Panc1 (cell line): ENCODE results near the gene LENG8. TPM values are rescaled to one million over a fixed set of nuclear protein-coding genes. Genes with fewer than 3 reads are reported as not detected.

Experiments used
- ATAC-seq: fragments of 200-7000 bp; cut with Tn5 transposase; 2 replicates; pipeline ENCODE4 v1.9.1; 2020; ENCODE audit warnings: mild to moderate bottlenecking, moderate library complexity
- BruUV-seq: library from RNA; stranded (reverse); fragments of 400-500 nt; replicated peaks from 2 replicates; lab custom pipeline; 2021; lab: Mats Ljungman, UMichigan
- CTCF ChIA-PET: fragments of 300-600 bp; sonication (Branson Sonifier 250); formaldehyde crosslinking; loops from one replicate; lab custom pipeline; 2022; ENCODE audit warnings: antibody characterized with exemption; lab: Charles Lee
- POLR2A ChIA-PET: fragments of 300-600 bp; sonication (Branson Sonifier 250); formaldehyde crosslinking; loops from one replicate; lab custom pipeline; 2022; ENCODE audit warnings: antibody characterized with exemption; lab: Charles Lee
- DNase-seq: peaks from one replicate; pipeline ENCODE4 v3.0.0-alpha.2; 2010; ENCODE audit warnings: low read depth, low spot score
- H3K27ac ChIP-seq: 2 replicates; pipeline ENCODE4 v1.5.1; 2011; ENCODE audit warnings: mild to moderate bottlenecking, low read length, inconsistent platforms
- H3K27me3 ChIP-seq: fragments of 200-500 bp; sonication (Bioruptor generic); 2 replicates; pipeline ENCODE4 v1.6.0; 2014; ENCODE audit warnings: low read length, inconsistent platforms; ENCODE audit not compliant: control insufficient read depth, insufficient read depth
- H3K36me3 ChIP-seq: fragments of 200-500 bp; sonication (Bioruptor generic); 2 replicates; pipeline ENCODE4 v1.5.1; 2014; ENCODE audit warnings: inconsistent platforms, mild to moderate bottlenecking, low read length, moderate library complexity; ENCODE audit not compliant: control insufficient read depth, insufficient read depth
- H3K4me1 ChIP-seq: 2 replicates; pipeline ENCODE4 v1.5.1; 2011; ENCODE audit warnings: inconsistent platforms, mild to moderate bottlenecking, low read length, moderate library complexity; ENCODE audit not compliant: control insufficient read depth, insufficient read depth
- H3K4me3 ChIP-seq, 2 experiments: 2 replicates each; pipeline ENCODE4 v1.5.1; 2011 to 2012; ENCODE audit warnings: low read depth in 2 of 2, low read length in 2 of 2, mild to moderate bottlenecking in 2 of 2, inconsistent platforms in 1 of 2, moderate library complexity in 1 of 2
- H3K9me3 ChIP-seq: fragments of 200-500 bp; sonication (Bioruptor generic); 2 replicates; pipeline ENCODE4 v1.5.1; 2014; ENCODE audit warnings: low read depth, mild to moderate bottlenecking, inconsistent platforms, low read length, moderate library complexity; ENCODE audit not compliant: control insufficient read depth, insufficient read depth
- CTCF ChIP-seq: fragments of 450-650 bp; IDR thresholded peaks from 2 replicates; pipeline ENCODE4 v1.5.1; 2017; ENCODE audit warnings: mild to moderate bottlenecking
- POLR2AphosphoS5 ChIP-seq: IDR thresholded peaks from 2 replicates; pipeline ENCODE4 v1.6.1; 2012; ENCODE audit warnings: mild to moderate bottlenecking, low read depth, low read length, moderate library complexity
- REST ChIP-seq, 2 experiments: IDR thresholded peaks; 2 replicates each; pipeline ENCODE4 v1.6.1; 2011 to 2012; ENCODE audit warnings: low read depth in 2 of 2, control low read depth in 1 of 2, low read length in 1 of 2, mild to moderate bottlenecking in 1 of 2, moderate library complexity in 1 of 2; ENCODE audit not compliant: insufficient read depth in 1 of 2
- SIN3A ChIP-seq: IDR thresholded peaks from 2 replicates; pipeline ENCODE4 v1.6.1; 2012; ENCODE audit warnings: low read depth, mild to moderate bottlenecking, low read length, moderate library complexity, borderline replicate concordance; ENCODE audit not compliant: insufficient read depth
- TCF7L2 ChIP-seq: IDR thresholded peaks from 2 replicates; pipeline ENCODE4 v1.6.1; 2011; ENCODE audit warnings: mild to moderate bottlenecking, low read depth, low read length, inconsistent platforms
- in situ Hi-C: cut with HindIII; loops from 2 replicates; pipeline ENCODE4 v1.10.0; 2016; ENCODE audit warnings: low sequenced_read_pairs, low pct_unique_long_range_greater_than_20kb
- intact Hi-C: fragments of 100-400 bp; cut with micrococcal nuclease; formaldehyde crosslinking; loops from one replicate; pipeline ENCODE4 v1.10.0; 2022; ENCODE audit not compliant: unreplicated experiment
- total RNA-seq: library from RNA; stranded (reverse); gene quantifications from one replicate; pipeline ENCODE4 v1.2.1, GENCODE V29; 2021; ENCODE audit not compliant: unreplicated experiment

The LENG8 gene
- total RNA-seq, 1 experiment from 2014 or later: 268 TPM

GRCh38 chr19:54411033-54411432 is 38.0 kb upstream of the LENG8 start:
- H3K36me3 ChIP-seq: no peaks in the 10 kb centered on the region
- intact Hi-C loops: no loop called here
- no peak overlapping the region for H3K4me3 ChIP-seq
- ATAC-seq (no peak), DNase-seq (no peak)
- POLR2A ChIA-PET: interaction anchor here (0.6 kb wide), 2 partner anchors 36 to 1010 kb away, joined by 3 to 6 read pairs; no protein-coding TSS in a partner anchor
- no peaks in the 10 kb centered on the region for H3K9me3 ChIP-seq
- CTCF ChIA-PET: no interaction called here
- no peak overlapping the region for H3K27ac ChIP-seq
- no TSS peak for BruUV-seq
- in situ Hi-C loops: no loop called here
- peaks cover 8% of the 10 kb centered on the region for H3K27me3 ChIP-seq
- TF ChIP-seq TCF7L2 (no peak), CTCF (no peak), POLR2AphosphoS5 (no peak), REST (IDR thresholded peaks at IDR 0.05; ENCODE audit: insufficient read depth in 1 of 2, low read depth in 2 of 2, low read length in 1 of 2) (no peak), SIN3A (no peak)
- H3K4me1 ChIP-seq: peaks cover under 1% of the 10 kb centered on the region; the same call in 1 of the 2 replicates

- Histone ChIP-seq H3K4me3 (no peak overlapping the region), H3K27ac (no peak overlapping the region), H3K27me3 (peaks cover 8% of the 10 kb centered on the region), H3K36me3 (no peaks in the 10 kb centered on the region), H3K4me1 (peaks cover 4% of the 10 kb centered on the region; the same call in 1 of the 2 replicates), H3K9me3 (no peaks in the 10 kb centered on the region)
- ChIA-PET POLR2A (no interaction called here), CTCF (no interaction called here)
- TF ChIP-seq CTCF: no peak
- no peak for TF ChIP-seq TCF7L2
- no peak for TF ChIP-seq SIN3A
- no peak for TF ChIP-seq POLR2AphosphoS5
- TF ChIP-seq REST (IDR thresholded peaks at IDR 0.05; ENCODE audit: insufficient read depth in 1 of 2, low read depth in 2 of 2, low read length in 1 of 2): no peak
- no TSS peak for BruUV-seq
- DNase-seq: no peak
- no peak for ATAC-seq
- intact Hi-C loops: no loop called here
- in situ Hi-C loops: no loop called here
These were observed 36.1 kb upstream of the LENG8 start for GRCh38 chr19:54412877-54413276.
